Prostate gland (tissue), 2 donors: ENCODE measurements around the gene TRABD. TPM values are rescaled to one million over a fixed set of nuclear protein-coding genes. Genes with fewer than 3 reads are reported as not detected.

Experiments
- DNase-seq: peaks from one replicate; pipeline ENCODE4 v3.0.0-alpha.2; 2019; ENCODE audit warnings: low spot score
- H3K27ac ChIP-seq, 2 donors: fragments of 200-600 bp; sonication (generic); 2 replicates each; pipeline ENCODE4 v1.5.1; 2017 to 2019
- H3K27me3 ChIP-seq: fragments of 200-600 bp; sonication (generic); replicated peaks from 2 replicates; pipeline ENCODE4 v1.5.1; 2019; ENCODE audit not compliant: insufficient read depth
- H3K36me3 ChIP-seq, 2 donors: fragments of 200-600 bp; sonication (generic); 1 replicate in 1 of 2; 2 replicates in 1 of 2; pipeline versions ENCODE4 v1.5.1 to v1.8.1; 2017 to 2019
- H3K4me1 ChIP-seq: fragments of 200-600 bp; sonication (generic); replicated peaks from 2 replicates; pipeline ENCODE4 v1.5.1; 2019
- H3K4me3 ChIP-seq, 2 donors: fragments of 200-600 bp; sonication (generic); 2 replicates each; pipeline ENCODE4 v1.5.1; 2017 to 2019
- H3K9me3 ChIP-seq: fragments of 200-600 bp; sonication (generic); 2 replicates; pipeline ENCODE4 v1.5.1; 2017
- POLR2A ChIP-seq: fragments of 450-650 bp; IDR thresholded peaks from one replicate; pipeline ENCODE4 v1.6.1; 2016; ENCODE audit warnings: antibody characterized with exemption, mild to moderate bottlenecking
- POLR2AphosphoS5 ChIP-seq: sonication (generic); formaldehyde crosslinking; IDR thresholded peaks from one replicate; pipeline ENCODE4 v1.6.1; 2017; ENCODE audit warnings: antibody characterized with exemption
- WGBS: methylation state at CpG from one replicate; pipeline ENCODE4 v1.1.5; 2018; 5-methylcytosine and 5-hydroxymethylcytosine counted together
- intact Hi-C: fragments of 100-400 bp; cut with DNase I; formaldehyde crosslinking; loops from one replicate; pipeline ENCODE4 v1.14.2; 2022
- total RNA-seq, 2 donors: library from RNA; depleted of rRNA; stranded (reverse); fragments of >200 nt; gene quantifications; one replicate each; pipeline ENCODE4 v1.1.0, GENCODE V29; 2016
- TF ChIP-seq, protein P1 (sequence below), 4 experiments: fragments of 200-600 bp in 2 of 4; fragments of 450-650 bp in 2 of 4; sonication (generic) in 2 of 4; IDR thresholded peaks; 1 replicate in 3 of 4; 2 replicates in 1 of 4; pipeline ENCODE4 v1.5.1; 2016 to 2019; ENCODE audit warnings: antibody characterized with exemption in 4 of 4, mild to moderate bottlenecking in 2 of 4, moderate library complexity in 2 of 4

The TRABD gene
- total RNA-seq, 2 donors from 2014 or later, result 39.1 to 43.1 TPM

DNA sequence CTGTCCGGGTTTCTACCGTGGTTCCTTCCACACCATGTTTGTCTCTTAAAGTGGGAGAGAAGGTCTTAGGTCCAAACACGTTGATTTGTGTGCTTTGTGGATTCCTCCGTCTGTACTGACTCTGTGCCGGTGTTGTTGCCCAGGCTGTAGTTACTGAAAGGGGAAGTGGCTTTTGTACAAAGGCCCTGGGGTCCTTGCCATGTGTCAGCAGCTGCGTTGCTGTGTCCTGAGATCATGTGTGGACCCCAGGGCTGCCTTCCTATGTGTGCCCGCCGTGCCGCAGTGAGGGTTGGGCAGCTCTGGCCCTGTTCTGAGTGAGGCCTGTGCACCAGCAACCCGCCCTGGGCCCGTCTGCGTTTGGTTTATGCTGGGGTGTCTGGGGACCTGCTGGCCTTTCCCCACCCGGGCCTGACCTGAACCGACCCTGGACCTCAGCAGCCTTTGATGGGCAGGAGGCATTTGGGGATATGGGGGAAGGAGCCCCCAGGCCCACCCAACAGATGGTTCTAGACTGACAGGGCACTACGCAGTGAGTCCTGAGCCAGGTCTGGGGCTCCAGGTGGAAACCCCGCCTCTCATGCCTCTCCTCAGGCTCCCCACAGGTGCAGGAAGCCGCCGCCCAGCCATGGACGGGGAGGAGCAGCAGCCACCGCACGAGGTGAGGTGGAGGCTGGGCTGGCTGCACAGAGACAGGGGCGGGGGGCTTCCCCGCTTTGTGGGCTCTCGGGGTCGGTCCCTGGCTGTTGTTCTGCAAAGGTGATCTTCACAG, 6.9 kb downstream of the TRABD start:
- peaks cover 12% of the 10 kb centered on the region for H3K4me1 ChIP-seq
- TF ChIP-seq POLR2A, result no peak
- TF ChIP-seq, protein P1, sequence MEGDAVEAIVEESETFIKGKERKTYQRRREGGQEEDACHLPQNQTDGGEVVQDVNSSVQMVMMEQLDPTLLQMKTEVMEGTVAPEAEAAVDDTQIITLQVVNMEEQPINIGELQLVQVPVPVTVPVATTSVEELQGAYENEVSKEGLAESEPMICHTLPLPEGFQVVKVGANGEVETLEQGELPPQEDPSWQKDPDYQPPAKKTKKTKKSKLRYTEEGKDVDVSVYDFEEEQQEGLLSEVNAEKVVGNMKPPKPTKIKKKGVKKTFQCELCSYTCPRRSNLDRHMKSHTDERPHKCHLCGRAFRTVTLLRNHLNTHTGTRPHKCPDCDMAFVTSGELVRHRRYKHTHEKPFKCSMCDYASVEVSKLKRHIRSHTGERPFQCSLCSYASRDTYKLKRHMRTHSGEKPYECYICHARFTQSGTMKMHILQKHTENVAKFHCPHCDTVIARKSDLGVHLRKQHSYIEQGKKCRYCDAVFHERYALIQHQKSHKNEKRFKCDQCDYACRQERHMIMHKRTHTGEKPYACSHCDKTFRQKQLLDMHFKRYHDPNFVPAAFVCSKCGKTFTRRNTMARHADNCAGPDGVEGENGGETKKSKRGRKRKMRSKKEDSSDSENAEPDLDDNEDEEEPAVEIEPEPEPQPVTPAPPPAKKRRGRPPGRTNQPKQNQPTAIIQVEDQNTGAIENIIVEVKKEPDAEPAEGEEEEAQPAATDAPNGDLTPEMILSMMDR (IDR thresholded peaks at IDR 0.05), result no peak
- no peak for TF ChIP-seq POLR2AphosphoS5
- no peak overlapping the region for H3K4me3 ChIP-seq
- peak overlapping the region; percentile 75 to 83 for H3K27ac ChIP-seq
- H3K36me3 ChIP-seq, result peaks cover 5 to 11% of the 10 kb centered on the region in 2 donors
- H3K9me3 ChIP-seq, result no peaks in the 10 kb centered on the region
- H3K27me3 ChIP-seq, result no peaks in the 10 kb centered on the region
- intact Hi-C loops, result no loop called here
- WGBS, result 69% methylated on average over 24 of the region's 25 CpGs
- no peak for DNase-seq

- Histone ChIP-seq H3K9me3 (no peaks in the 10 kb centered on the region), H3K4me3 (no peak overlapping the region), H3K27ac (no peak overlapping the region), H3K36me3 (peaks cover 5 to 11% of the 10 kb centered on the region in 2 donors), H3K4me1 (peaks cover 12% of the 10 kb centered on the region), H3K27me3 (no peaks in the 10 kb centered on the region)
- TF ChIP-seq POLR2A, result no peak
- TF ChIP-seq, protein P1 (IDR thresholded peaks at IDR 0.05), result no peak
- no peak for TF ChIP-seq POLR2AphosphoS5
- WGBS, result 73% methylated on average over 5 of the region's 8 CpGs
- intact Hi-C loops, result no loop called here
- no peak for DNase-seq
Measured at GRCh38 chr22:50193621-50194020, 7.9 kb downstream of the TRABD start.

DNA sequence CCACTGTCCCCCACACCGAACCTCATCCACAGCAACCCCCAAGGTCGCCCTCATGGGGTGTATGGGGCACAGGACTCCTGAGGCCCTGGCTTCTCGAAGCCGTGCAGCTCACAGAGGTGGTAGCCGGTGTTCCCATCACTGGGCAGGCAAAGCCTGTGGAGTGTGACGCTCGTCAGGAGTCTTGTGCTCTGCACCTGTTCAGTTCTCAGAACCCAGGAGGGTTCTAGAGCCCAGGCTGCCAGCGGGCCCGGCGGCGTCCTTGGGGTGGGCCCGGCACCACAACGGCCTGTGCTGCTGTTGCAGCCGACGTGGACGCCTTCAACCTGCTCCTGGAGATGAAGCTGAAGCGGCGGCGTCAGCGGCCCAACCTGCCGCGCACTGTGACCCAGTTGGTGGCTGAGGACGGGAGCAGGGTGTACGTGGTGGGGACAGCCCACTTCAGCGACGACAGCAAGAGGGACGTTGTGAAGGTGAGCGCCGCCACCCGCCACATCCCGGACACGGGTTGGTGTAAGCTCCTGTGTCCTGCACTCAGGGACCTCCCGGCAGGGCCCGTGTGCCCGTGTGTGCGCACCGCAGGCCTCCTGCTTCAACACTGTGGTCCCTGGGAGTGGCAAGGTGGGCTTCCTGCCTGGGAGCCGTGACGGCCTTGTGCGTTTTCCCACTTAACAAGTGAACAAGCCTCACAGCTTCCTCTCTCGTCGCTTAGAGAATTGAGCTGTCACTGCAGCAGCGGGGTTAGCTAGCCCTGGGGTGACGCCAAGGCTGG, 8.5 kb downstream of the TRABD start:
- no peak for DNase-seq
- Histone ChIP-seq H3K9me3 (no peaks in the 10 kb centered on the region), H3K4me1 (peaks cover 9% of the 10 kb centered on the region), H3K27me3 (no peaks in the 10 kb centered on the region), H3K4me3 (no peak overlapping the region), H3K36me3 (peaks cover 5 to 11% of the 10 kb centered on the region in 2 donors), H3K27ac (no peak overlapping the region)
- WGBS, result 94% methylated on average over 43 of the region's 44 CpGs
- intact Hi-C loops, result no loop called here
- TF ChIP-seq POLR2AphosphoS5 (no peak), POLR2A (no peak)

GRCh38 chr22:50196256-50196655, 10.5 kb downstream of the TRABD start:
- no peaks in the 10 kb centered on the region for H3K27me3 ChIP-seq
- H3K9me3 ChIP-seq, result no peaks in the 10 kb centered on the region
- peaks cover 5 to 11% of the 10 kb centered on the region in 2 donors for H3K36me3 ChIP-seq
- DNase-seq, result no peak
- intact Hi-C loops, result no loop called here
- H3K4me3 ChIP-seq, result no peak overlapping the region
- peaks cover 5% of the 10 kb centered on the region for H3K4me1 ChIP-seq
- 88% methylated on average over 18 of the region's 18 CpGs for WGBS
- no peak for TF ChIP-seq POLR2A
- no peak for TF ChIP-seq POLR2AphosphoS5
- TF ChIP-seq, protein P1 (IDR thresholded peaks at IDR 0.05), result no peak
- H3K27ac ChIP-seq, result no peak overlapping the region

- TF ChIP-seq POLR2AphosphoS5 (no peak), POLR2A (no peak)
- TF ChIP-seq, protein P1 (IDR thresholded peaks at IDR 0.05), result no peak
- H3K4me3 ChIP-seq, result no peak overlapping the region
- no peak overlapping the region for H3K27ac ChIP-seq
- H3K9me3 ChIP-seq, result no peaks in the 10 kb centered on the region
- H3K4me1 ChIP-seq, result peaks cover 5% of the 10 kb centered on the region
- H3K27me3 ChIP-seq, result no peaks in the 10 kb centered on the region
- intact Hi-C loops, result no loop called here
- WGBS, result 85% methylated on average over 21 of the region's 23 CpGs
- peaks cover 5 to 11% of the 10 kb centered on the region in 2 donors for H3K36me3 ChIP-seq
- DNase-seq, result no peak
Measured at GRCh38 chr22:50197000-50197800, 11.5 kb downstream of the TRABD start.
